Neural cell (in vitro differentiated cells): ENCODE results near the gene FBLL1. TPM values are rescaled to one million over a fixed set of nuclear protein-coding genes. Genes with fewer than 3 reads are reported as not detected.
"Not testable (repeated sequence)": the region's sequence is repeated elsewhere in the genome, so short reads cannot be mapped to it uniquely, and the experiment has no call there.

Experiments
- H2AFZ ChIP-seq: fragments of 200-600, 300-800 bp; sonication (generic), shearing (Covaris generic); 2 replicates; pipeline ENCODE4 v1.6.0; 2014; ENCODE audit warnings: low read depth, mild to moderate bottlenecking, antibody characterized with exemption, low read length, moderate library complexity
- H3F3A ChIP-seq: fragments of 200-600 bp; shearing (Covaris generic); 2 replicates; pipeline ENCODE4 v1.6.1; 2016; ENCODE audit warnings: mild to moderate bottlenecking, moderate library complexity, mixed read lengths, antibody characterized with exemption, low read length; ENCODE audit not compliant: insufficient read depth, poor library complexity, severe bottlenecking
- H3K27ac ChIP-seq: fragments of 200-600, 300-800 bp; sonication (generic), shearing (Covaris generic); 2 replicates; pipeline ENCODE4 v1.5.1; 2014; ENCODE audit warnings: mild to moderate bottlenecking, low read length, moderate library complexity
- H3K27me3 ChIP-seq: fragments of 300-800, 200-600 bp; sonication (generic), shearing (Covaris generic); 2 replicates; pipeline ENCODE4 v1.6.0; 2014; ENCODE audit warnings: mild to moderate bottlenecking, low read depth, low read length, moderate library complexity; ENCODE audit not compliant: insufficient read depth
- H3K36me3 ChIP-seq: fragments of 300-800, 200-600 bp; sonication (generic), shearing (Covaris generic); 2 replicates; pipeline ENCODE4 v1.5.1; 2014; ENCODE audit warnings: mild to moderate bottlenecking, antibody characterized with exemption, low read length, moderate library complexity; ENCODE audit not compliant: insufficient read depth
- H3K4me2 ChIP-seq: fragments of 300-800, 200-600 bp; sonication (generic), shearing (Covaris generic); 2 replicates; pipeline ENCODE4 v1.6.0; 2014; ENCODE audit warnings: mild to moderate bottlenecking, low read length
- H3K4me3 ChIP-seq: fragments of 300-800, 200-600 bp; sonication (generic), shearing (Covaris generic); 2 replicates; pipeline ENCODE4 v1.5.1; 2014; ENCODE audit warnings: mild to moderate bottlenecking, low read length, moderate library complexity
- H3K79me2 ChIP-seq: fragments of 200-600 bp; shearing (Covaris generic); replicated peaks from 2 replicates; pipeline ENCODE4 v1.6.0; 2014; ENCODE audit warnings: mild to moderate bottlenecking, low read length, moderate library complexity; ENCODE audit not compliant: insufficient read depth
- H3K9ac ChIP-seq: fragments of 300-800, 200-600 bp; sonication (generic), shearing (Covaris generic); 2 replicates; pipeline ENCODE4 v1.6.1; 2016; ENCODE audit warnings: mild to moderate bottlenecking, low read length, mixed read lengths
- H3K9me2 ChIP-seq: fragments of 200-600 bp; shearing (Covaris generic); 2 replicates; pipeline ENCODE4 v1.6.1; 2016; ENCODE audit warnings: mild to moderate bottlenecking, low read length, mixed read lengths; ENCODE audit not compliant: insufficient read depth
- H3K9me3 ChIP-seq: fragments of 200-600, 300-800 bp; sonication (generic), shearing (Covaris generic); 2 replicates; pipeline ENCODE4 v1.6.1; 2016; ENCODE audit warnings: mild to moderate bottlenecking, mixed run types, low read length, moderate library complexity, mixed read lengths
- H4K20me1 ChIP-seq: fragments of 200-600 bp; shearing (Covaris generic); 2 replicates; pipeline ENCODE4 v1.6.1; 2016; ENCODE audit warnings: mild to moderate bottlenecking, mixed run types; ENCODE audit not compliant: insufficient read depth
- EP300 ChIP-seq: fragments of 450-650 bp; conservative IDR thresholded peaks from 2 replicates; pipeline ENCODE4 v1.6.1; 2014; ENCODE audit warnings: antibody characterized with exemption, mild to moderate bottlenecking, moderate library complexity; ENCODE audit not compliant: poor library complexity, severe bottlenecking
- EZH2 ChIP-seq: fragments of 200-600, 300-800 bp; shearing (Covaris generic), sonication (generic); IDR thresholded peaks from 2 replicates; pipeline ENCODE4 v1.6.1; 2014; ENCODE audit warnings: antibody characterized with exemption, low read length, borderline replicate concordance, mild to moderate bottlenecking; ENCODE audit not compliant: insufficient read depth, poor library complexity, severe bottlenecking
- MXI1 ChIP-seq: fragments of 450-650 bp; conservative IDR thresholded peaks from 2 replicates; pipeline ENCODE4 v1.6.1; 2014; ENCODE audit warnings: antibody characterized with exemption, mild to moderate bottlenecking; ENCODE audit not compliant: poor library complexity, severe bottlenecking
- POLR2AphosphoS5 ChIP-seq: IDR thresholded peaks from 2 replicates; pipeline ENCODE4 v1.6.1; 2012
- RAD21 ChIP-seq: fragments of 450-650 bp; conservative IDR thresholded peaks from 2 replicates; pipeline ENCODE4 v1.6.1; 2014; ENCODE audit warnings: antibody characterized with exemption, mild to moderate bottlenecking, moderate library complexity
- SMC3 ChIP-seq: fragments of 450-650 bp; conservative IDR thresholded peaks from 2 replicates; pipeline ENCODE4 v1.6.1; 2014; ENCODE audit warnings: antibody characterized with exemption, mild to moderate bottlenecking, moderate library complexity; ENCODE audit not compliant: poor library complexity
- TAF1 ChIP-seq: IDR thresholded peaks from 2 replicates; pipeline ENCODE4 v1.6.1; 2012; ENCODE audit warnings: low read depth
- polyA plus RNA-seq: library from polyadenylated mRNA; depleted of rRNA; stranded (reverse); fragments of >200 nt; gene quantifications from 2 replicates; pipeline ENCODE4 v1.2.3, GENCODE V29; 2014
- TF ChIP-seq, protein P1 (sequence below): IDR thresholded peaks from 2 replicates; pipeline ENCODE4 v1.6.1; 2012; ENCODE audit warnings: borderline replicate concordance
- TF ChIP-seq, protein P2 (sequence below): fragments of 450-650 bp; IDR thresholded peaks from 2 replicates; pipeline ENCODE4 v1.5.1; 2014; ENCODE audit warnings: antibody characterized with exemption, mild to moderate bottlenecking, moderate library complexity; ENCODE audit not compliant: poor library complexity, severe bottlenecking

FBLL1 gene
- polyA plus RNA-seq, 1 donor from 2014 or later, result 63.7 TPM

DNA sequence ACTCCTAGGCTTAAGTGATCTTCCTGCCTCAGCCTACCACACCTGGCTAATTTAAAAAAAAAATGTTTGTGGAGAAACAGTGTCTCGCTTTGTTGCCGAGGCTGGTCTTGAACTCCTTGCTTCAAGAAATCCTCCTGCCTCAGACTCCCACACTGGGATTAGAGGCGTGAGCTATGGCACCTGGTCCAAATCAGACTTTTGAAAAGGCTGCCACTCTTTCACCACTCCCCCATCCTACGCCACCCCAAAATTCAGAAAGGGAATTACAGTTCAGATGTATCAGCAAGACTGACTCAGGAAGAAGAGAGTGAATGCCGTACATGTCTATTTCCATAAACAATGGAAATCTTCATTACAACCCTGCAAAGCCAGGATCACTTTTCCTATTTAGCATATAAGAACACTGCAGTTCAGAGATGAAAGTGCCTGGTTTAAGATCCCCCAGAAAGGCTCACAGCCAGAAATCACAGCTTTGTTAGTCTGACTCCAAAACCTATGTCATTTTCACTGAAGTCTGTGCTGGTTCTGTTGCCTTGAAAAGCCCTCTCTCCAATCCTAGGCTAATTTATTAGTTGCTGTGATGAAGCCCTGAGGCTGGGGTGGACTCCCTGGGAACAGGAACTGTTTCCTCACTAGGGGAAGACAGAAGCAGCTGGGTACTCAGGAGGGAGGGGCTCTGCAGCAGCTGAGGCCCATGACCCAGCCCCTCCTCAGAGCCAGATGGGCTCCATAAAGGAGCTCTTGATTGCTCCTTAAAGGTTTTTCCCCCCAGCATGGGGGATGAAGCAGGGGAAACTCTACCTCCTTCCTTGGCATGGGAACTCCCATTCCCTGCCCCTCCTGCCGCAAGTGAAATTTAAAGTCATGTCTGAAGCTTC, 3.1 kb downstream of the FBLL1 start:
- Histone ChIP-seq H3K4me2 (no peak overlapping the region), H3K36me3 (no peaks in the 10 kb centered on the region), H4K20me1 (no peaks in the 10 kb centered on the region), H3K9me3 (no peaks in the 10 kb centered on the region), H3K27ac (no peak overlapping the region), H3K79me2 (no peaks in the 10 kb centered on the region), H2AFZ (no peak overlapping the region), H3K4me3 (no peak overlapping the region), H3K9me2 (no peaks in the 10 kb centered on the region), H3K9ac (no peak overlapping the region), H3K27me3 (no peaks in the 10 kb centered on the region), H3F3A (no peaks in the 10 kb centered on the region)
- TF ChIP-seq POLR2AphosphoS5, result no peak
- TF ChIP-seq, protein P1, sequence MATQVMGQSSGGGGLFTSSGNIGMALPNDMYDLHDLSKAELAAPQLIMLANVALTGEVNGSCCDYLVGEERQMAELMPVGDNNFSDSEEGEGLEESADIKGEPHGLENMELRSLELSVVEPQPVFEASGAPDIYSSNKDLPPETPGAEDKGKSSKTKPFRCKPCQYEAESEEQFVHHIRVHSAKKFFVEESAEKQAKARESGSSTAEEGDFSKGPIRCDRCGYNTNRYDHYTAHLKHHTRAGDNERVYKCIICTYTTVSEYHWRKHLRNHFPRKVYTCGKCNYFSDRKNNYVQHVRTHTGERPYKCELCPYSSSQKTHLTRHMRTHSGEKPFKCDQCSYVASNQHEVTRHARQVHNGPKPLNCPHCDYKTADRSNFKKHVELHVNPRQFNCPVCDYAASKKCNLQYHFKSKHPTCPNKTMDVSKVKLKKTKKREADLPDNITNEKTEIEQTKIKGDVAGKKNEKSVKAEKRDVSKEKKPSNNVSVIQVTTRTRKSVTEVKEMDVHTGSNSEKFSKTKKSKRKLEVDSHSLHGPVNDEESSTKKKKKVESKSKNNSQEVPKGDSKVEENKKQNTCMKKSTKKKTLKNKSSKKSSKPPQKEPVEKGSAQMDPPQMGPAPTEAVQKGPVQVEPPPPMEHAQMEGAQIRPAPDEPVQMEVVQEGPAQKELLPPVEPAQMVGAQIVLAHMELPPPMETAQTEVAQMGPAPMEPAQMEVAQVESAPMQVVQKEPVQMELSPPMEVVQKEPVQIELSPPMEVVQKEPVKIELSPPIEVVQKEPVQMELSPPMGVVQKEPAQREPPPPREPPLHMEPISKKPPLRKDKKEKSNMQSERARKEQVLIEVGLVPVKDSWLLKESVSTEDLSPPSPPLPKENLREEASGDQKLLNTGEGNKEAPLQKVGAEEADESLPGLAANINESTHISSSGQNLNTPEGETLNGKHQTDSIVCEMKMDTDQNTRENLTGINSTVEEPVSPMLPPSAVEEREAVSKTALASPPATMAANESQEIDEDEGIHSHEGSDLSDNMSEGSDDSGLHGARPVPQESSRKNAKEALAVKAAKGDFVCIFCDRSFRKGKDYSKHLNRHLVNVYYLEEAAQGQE, result no peak
- no peak for TF ChIP-seq RAD21
- TF ChIP-seq EP300, result no peak
- TF ChIP-seq EZH2, result no peak
- no peak for TF ChIP-seq MXI1
- TF ChIP-seq TAF1, result no peak
- no peak for TF ChIP-seq SMC3
- TF ChIP-seq, protein P2, sequence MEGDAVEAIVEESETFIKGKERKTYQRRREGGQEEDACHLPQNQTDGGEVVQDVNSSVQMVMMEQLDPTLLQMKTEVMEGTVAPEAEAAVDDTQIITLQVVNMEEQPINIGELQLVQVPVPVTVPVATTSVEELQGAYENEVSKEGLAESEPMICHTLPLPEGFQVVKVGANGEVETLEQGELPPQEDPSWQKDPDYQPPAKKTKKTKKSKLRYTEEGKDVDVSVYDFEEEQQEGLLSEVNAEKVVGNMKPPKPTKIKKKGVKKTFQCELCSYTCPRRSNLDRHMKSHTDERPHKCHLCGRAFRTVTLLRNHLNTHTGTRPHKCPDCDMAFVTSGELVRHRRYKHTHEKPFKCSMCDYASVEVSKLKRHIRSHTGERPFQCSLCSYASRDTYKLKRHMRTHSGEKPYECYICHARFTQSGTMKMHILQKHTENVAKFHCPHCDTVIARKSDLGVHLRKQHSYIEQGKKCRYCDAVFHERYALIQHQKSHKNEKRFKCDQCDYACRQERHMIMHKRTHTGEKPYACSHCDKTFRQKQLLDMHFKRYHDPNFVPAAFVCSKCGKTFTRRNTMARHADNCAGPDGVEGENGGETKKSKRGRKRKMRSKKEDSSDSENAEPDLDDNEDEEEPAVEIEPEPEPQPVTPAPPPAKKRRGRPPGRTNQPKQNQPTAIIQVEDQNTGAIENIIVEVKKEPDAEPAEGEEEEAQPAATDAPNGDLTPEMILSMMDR, result no peak

DNA sequence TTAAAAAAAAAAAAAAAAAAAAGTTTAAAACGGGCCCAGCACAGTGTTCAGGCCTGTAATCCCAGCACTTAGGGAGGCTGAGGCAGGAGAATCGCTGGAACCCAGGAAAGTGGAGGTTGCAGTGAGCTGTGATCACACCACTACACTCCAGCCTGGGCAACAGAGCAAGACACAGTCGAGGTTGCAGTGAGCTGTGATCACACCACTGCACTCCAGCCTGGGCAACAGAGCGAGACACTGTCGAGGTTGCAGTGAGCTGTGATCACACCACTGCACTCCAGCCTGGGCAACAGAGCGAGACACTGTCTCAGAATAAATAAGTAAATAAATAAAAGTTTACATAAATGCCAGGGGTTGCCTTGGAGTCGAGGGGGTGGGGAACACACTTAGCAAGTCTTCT, 5.2 kb downstream of the FBLL1 start:
- H3K27me3 ChIP-seq, H3K36me3 ChIP-seq, H3K9ac ChIP-seq, H3K79me2 ChIP-seq, H3K4me3 ChIP-seq, H3K9me3 ChIP-seq, H3K4me2 ChIP-seq, H3F3A ChIP-seq, H3K9me2 ChIP-seq, H2AFZ ChIP-seq, H4K20me1 ChIP-seq, H3K27ac ChIP-seq: not testable (repeated sequence)
